K562 (cell line): Measurements from ENCODE around the gene CEACAM18. TPM values are rescaled to one million over a fixed set of nuclear protein-coding genes. Genes with fewer than 3 reads are reported as not detected.

Experiments used
- MAFF ChIP-seq: IDR thresholded peaks from 2 replicates; pipeline ENCODE4 v1.6.1; 2012; ENCODE audit warnings: low read length, improper control_type of control experiment
- MCM3 ChIP-seq: fragments of 450-650 bp; IDR thresholded peaks from 2 replicates; pipeline ENCODE4 v1.6.1; 2016
- RCOR1 ChIP-seq, 2 experiments: IDR thresholded peaks; 2 replicates each; pipeline ENCODE4 v1.6.1; 2012; ENCODE audit warnings: low read depth in 2 of 2, low read length in 2 of 2, borderline replicate concordance in 1 of 2, improper control_type of control experiment in 1 of 2
- ZNF41 ChIP-seq: fragments of 250-450 bp; sonication (Bioruptor Pico); conservative IDR thresholded peaks from 2 replicates; pipeline ENCODE4 v1.4.0; 2020; ENCODE audit warnings: mild to moderate bottlenecking
- polyA plus RNA-seq, 8 experiments: library from polyadenylated mRNA; depleted of rRNA in 4 of 8; stranded (reverse) in 5 of 8; unstranded in 3 of 8; fragments of >200 nt; fragmentation: Nextera tagmentation in 2 of 8; fragmentation: Illumina TruSeq in 1 of 8; extraction: Ambion mirVana in 2 of 8; extraction: Trizol in 1 of 8; gene quantifications; 2 replicates each; pipeline versions ENCODE4 v1.2.1 to v1.2.3, GENCODE V29; 2011 to 2014; ENCODE audit warnings: inconsistent platforms in 1 of 8, missing spikeins in 1 of 8
- total RNA-seq, 7 experiments: library from RNA; depleted of rRNA in 6 of 7; stranded (reverse); fragments of >200 nt in 6 of 7; fragmentation: Illumina TruSeq in 2 of 7; extraction: Trizol in 2 of 7; gene quantifications; 2 replicates each; pipeline versions ENCODE4 v1.2.1 to v1.2.3, GENCODE V29; 2011 to 2021; ENCODE audit warnings: low replicate concordance in 1 of 7
- TF ChIP-seq, protein P1 (sequence below): fragments of 450-650 bp; conservative IDR thresholded peaks from 2 replicates; pipeline ENCODE4 v1.6.1; 2016; ENCODE audit warnings: missing genetic modification characterization, low read depth, mild to moderate bottlenecking, control low read depth, missing compliant biosample characterization
- TF ChIP-seq, protein P2 (sequence below): fragments of 250-450 bp; sonication (Bioruptor Pico); IDR thresholded peaks from 2 replicates; pipeline ENCODE4 v1.4.0; 2020
- TF ChIP-seq, protein P3 (sequence below): sonication (generic); IDR thresholded peaks from 2 replicates; pipeline ENCODE4 v1.6.1; 2016

CEACAM18 gene
- total and polyA plus RNA-seq, 9 of the 15 experiments (the other 6 are each of a cell fraction or from before 2014, with no cell fraction given) = 0.08 to 0.24 (median 0.15) TPM; not detected in 3

DNA sequence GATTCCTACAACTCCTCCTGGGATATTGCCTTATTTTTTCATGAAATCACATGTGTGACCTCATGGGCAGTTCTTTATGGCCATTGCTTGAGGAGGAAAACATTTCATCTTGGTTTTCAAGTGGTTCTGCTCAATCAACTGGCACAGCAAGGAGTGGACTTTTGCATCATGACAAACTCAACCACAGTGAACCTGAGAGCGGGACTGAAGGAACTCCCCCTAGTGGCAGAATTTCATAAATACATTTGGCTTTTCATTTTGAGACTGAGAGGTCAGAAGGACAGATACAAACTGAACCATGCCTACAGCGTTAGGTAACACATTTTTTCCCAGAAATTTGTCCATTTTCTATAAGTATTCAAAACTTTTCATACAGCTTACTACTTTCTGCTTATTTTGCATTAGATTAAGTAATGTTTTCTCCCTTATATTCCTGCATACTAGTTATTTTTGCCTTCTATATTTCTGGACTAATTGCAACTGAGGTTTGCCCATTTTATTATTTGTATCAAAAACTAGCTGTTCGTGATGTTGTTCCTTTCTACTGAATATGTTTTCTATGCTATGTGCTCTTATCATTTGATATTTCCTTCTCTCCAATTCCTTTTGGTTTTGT, 36.6 kb downstream of the CEACAM18 start (continued):
- TF ChIP-seq, protein P1, sequence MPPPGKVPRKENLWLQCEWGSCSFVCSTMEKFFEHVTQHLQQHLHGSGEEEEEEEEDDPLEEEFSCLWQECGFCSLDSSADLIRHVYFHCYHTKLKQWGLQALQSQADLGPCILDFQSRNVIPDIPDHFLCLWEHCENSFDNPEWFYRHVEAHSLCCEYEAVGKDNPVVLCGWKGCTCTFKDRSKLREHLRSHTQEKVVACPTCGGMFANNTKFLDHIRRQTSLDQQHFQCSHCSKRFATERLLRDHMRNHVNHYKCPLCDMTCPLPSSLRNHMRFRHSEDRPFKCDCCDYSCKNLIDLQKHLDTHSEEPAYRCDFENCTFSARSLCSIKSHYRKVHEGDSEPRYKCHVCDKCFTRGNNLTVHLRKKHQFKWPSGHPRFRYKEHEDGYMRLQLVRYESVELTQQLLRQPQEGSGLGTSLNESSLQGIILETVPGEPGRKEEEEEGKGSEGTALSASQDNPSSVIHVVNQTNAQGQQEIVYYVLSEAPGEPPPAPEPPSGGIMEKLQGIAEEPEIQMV = no peak
- TF ChIP-seq, protein P2, sequence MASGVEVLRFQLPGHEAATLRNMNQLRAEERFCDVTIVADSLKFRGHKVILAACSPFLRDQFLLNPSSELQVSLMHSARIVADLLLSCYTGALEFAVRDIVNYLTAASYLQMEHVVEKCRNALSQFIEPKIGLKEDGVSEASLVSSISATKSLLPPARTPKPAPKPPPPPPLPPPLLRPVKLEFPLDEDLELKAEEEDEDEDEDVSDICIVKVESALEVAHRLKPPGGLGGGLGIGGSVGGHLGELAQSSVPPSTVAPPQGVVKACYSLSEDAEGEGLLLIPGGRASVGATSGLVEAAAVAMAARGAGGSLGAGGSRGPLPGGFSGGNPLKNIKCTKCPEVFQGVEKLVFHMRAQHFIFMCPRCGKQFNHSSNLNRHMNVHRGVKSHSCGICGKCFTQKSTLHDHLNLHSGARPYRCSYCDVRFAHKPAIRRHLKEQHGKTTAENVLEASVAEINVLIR (CRISPR knock-in tag) = no peak
- TF ChIP-seq RCOR1 (IDR thresholded peaks at IDR 0.05; ENCODE audit: borderline replicate concordance in 1 of 2, low read depth in 2 of 2, low read length in 2 of 2) (peak in 1 of 2 experiments; percentile 55; a peak in 1 of 4 replicates), MCM3 (no peak), MAFF (no peak), ZNF41 (CRISPR knock-in tag) (no peak)
- TF ChIP-seq, protein P3, sequence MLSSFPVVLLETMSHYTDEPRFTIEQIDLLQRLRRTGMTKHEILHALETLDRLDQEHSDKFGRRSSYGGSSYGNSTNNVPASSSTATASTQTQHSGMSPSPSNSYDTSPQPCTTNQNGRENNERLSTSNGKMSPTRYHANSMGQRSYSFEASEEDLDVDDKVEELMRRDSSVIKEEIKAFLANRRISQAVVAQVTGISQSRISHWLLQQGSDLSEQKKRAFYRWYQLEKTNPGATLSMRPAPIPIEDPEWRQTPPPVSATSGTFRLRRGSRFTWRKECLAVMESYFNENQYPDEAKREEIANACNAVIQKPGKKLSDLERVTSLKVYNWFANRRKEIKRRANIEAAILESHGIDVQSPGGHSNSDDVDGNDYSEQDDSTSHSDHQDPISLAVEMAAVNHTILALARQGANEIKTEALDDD = no peak
